WTC11 (cell line): Measurements from ENCODE around the gene ZFP3. TPM values are rescaled to one million over a fixed set of nuclear protein-coding genes. Genes with fewer than 3 reads are reported as not detected.

Experiments
- ATAC-seq: fragments of 200-7000 bp; cut with Tn5 transposase; 2 replicates; pipeline ENCODE4 v1.10.0; 2021; ENCODE audit warnings: mild to moderate bottlenecking, moderate library complexity
- CTCF ChIA-PET: fragments of 300-600 bp; sonication (Branson Sonifier 250); formaldehyde crosslinking; loops from one replicate; lab custom pipeline; 2021; ENCODE audit warnings: antibody characterized with exemption; lab: Charles Lee
- POLR2A ChIA-PET: fragments of 350-600 bp; sonication (Branson Sonifier 250); formaldehyde crosslinking; loops from one replicate; lab custom pipeline; 2021; ENCODE audit warnings: antibody characterized with exemption; lab: Charles Lee
- DNase-seq: peaks from one replicate; pipeline ENCODE4 v3.0.0; 2021; ENCODE audit warnings: low spot score
- H3K27ac Mint-ChIP-seq: 2 replicates; pipeline ENCODE4 v1.8.0; 2021; ENCODE audit warnings: mixed read lengths
- H3K27me3 Mint-ChIP-seq: 2 replicates; pipeline ENCODE4 v1.8.0; 2021; ENCODE audit warnings: low read depth, mild to moderate bottlenecking, moderate library complexity, mixed read lengths
- H3K36me3 Mint-ChIP-seq: 2 replicates; pipeline ENCODE4 v1.8.0; 2021; ENCODE audit warnings: mixed read lengths
- H3K4me1 Mint-ChIP-seq: 2 replicates; pipeline ENCODE4 v1.8.0; 2022; ENCODE audit warnings: mixed read lengths
- H3K4me3 Mint-ChIP-seq: 2 replicates; pipeline ENCODE4 v1.8.0; 2021; ENCODE audit warnings: mild to moderate bottlenecking, moderate library complexity, mixed read lengths
- H3K9me3 Mint-ChIP-seq: 2 replicates; pipeline ENCODE4 v1.8.0; 2021; ENCODE audit warnings: mixed read lengths
- ARID4B ChIP-seq: sonication (generic); formaldehyde crosslinking; IDR thresholded peaks from 2 replicates; pipeline ENCODE4 v1.8.0; 2023; ENCODE audit warnings: missing genetic modification reagents, mild to moderate bottlenecking, borderline replicate concordance
- CBFB ChIP-seq: sonication (generic); formaldehyde crosslinking; IDR thresholded peaks from 2 replicates; pipeline ENCODE4 v1.8.1; 2022; ENCODE audit warnings: mild to moderate bottlenecking, low read depth, missing genetic modification reagents
- CDX4 ChIP-seq: fragments of 250-450 bp; sonication (Bioruptor Pico); IDR thresholded peaks from 2 replicates; pipeline ENCODE4 v1.9.0; 2021; ENCODE audit warnings: moderate library complexity, mild to moderate bottlenecking, inconsistent platforms, borderline replicate concordance
- EMX1 ChIP-seq: fragments of 250-450 bp; sonication (Bioruptor Pico); IDR thresholded peaks from 2 replicates; pipeline ENCODE4 v1.8.0; 2021; ENCODE audit warnings: mild to moderate bottlenecking
- ESRRA ChIP-seq: sonication (generic); formaldehyde crosslinking; IDR thresholded peaks from 2 replicates; pipeline ENCODE4 v1.8.1; 2022; ENCODE audit warnings: mild to moderate bottlenecking, missing genetic modification reagents, borderline replicate concordance
- MAX ChIP-seq: sonication (generic); formaldehyde crosslinking; IDR thresholded peaks from 2 replicates; pipeline ENCODE4 v1.8.0; 2022; ENCODE audit warnings: mild to moderate bottlenecking, missing genetic modification reagents
- MYBL2 ChIP-seq: sonication (generic); formaldehyde crosslinking; IDR thresholded peaks from 2 replicates; pipeline ENCODE4 v1.8.1; 2023; ENCODE audit warnings: mild to moderate bottlenecking, moderate library complexity, missing genetic modification reagents
- NFE2L1 ChIP-seq: sonication (generic); formaldehyde crosslinking; IDR thresholded peaks from 2 replicates; pipeline ENCODE4 v1.8.1; 2023; ENCODE audit warnings: missing genetic modification reagents
- NFYB ChIP-seq: sonication (generic); formaldehyde crosslinking; conservative IDR thresholded peaks from 2 replicates; pipeline ENCODE4 v1.8.0; 2022; ENCODE audit warnings: low read depth, missing genetic modification reagents
- NR2C2 ChIP-seq: sonication (generic); formaldehyde crosslinking; IDR thresholded peaks from 2 replicates; pipeline ENCODE4 v1.8.0; 2022; ENCODE audit warnings: mild to moderate bottlenecking, missing genetic modification reagents
- OVOL2 ChIP-seq: fragments of 250-450 bp; sonication (Bioruptor Pico); IDR thresholded peaks from 2 replicates; pipeline ENCODE4 v1.9.0; 2021; ENCODE audit warnings: mild to moderate bottlenecking, borderline replicate concordance
- PRDM15 ChIP-seq: sonication (generic); formaldehyde crosslinking; IDR thresholded peaks from 2 replicates; pipeline ENCODE4 v1.8.0; 2022; ENCODE audit warnings: missing genetic modification reagents
- PRRX2 ChIP-seq: fragments of 250-450 bp; sonication (Bioruptor Pico); IDR thresholded peaks from 2 replicates; pipeline ENCODE4 v1.8.0; 2021; ENCODE audit warnings: mild to moderate bottlenecking
- SMAD3 ChIP-seq: sonication (generic); formaldehyde crosslinking; IDR thresholded peaks from 2 replicates; pipeline ENCODE4 v1.8.0; 2022; ENCODE audit warnings: missing genetic modification reagents, mild to moderate bottlenecking, borderline replicate concordance
- SMAD4 ChIP-seq: sonication (generic); formaldehyde crosslinking; IDR thresholded peaks from 2 replicates; pipeline ENCODE4 v1.8.0; 2022; ENCODE audit warnings: mild to moderate bottlenecking, missing genetic modification reagents
- ZBTB43 ChIP-seq: sonication (generic); formaldehyde crosslinking; IDR thresholded peaks from 2 replicates; pipeline ENCODE4 v1.8.1; 2023; ENCODE audit warnings: mild to moderate bottlenecking, missing genetic modification reagents
- ZNF121 ChIP-seq: sonication (generic); formaldehyde crosslinking; IDR thresholded peaks from 2 replicates; pipeline ENCODE4 v1.8.0; 2023; ENCODE audit warnings: missing genetic modification reagents
- ZNF232 ChIP-seq: sonication (generic); formaldehyde crosslinking; IDR thresholded peaks from 2 replicates; pipeline ENCODE4 v1.8.0; 2022; ENCODE audit warnings: mild to moderate bottlenecking, missing genetic modification reagents
- ZNF263 ChIP-seq: sonication (generic); formaldehyde crosslinking; IDR thresholded peaks from 2 replicates; pipeline ENCODE4 v1.8.1; 2022; ENCODE audit warnings: low read depth, mild to moderate bottlenecking, moderate library complexity, missing genetic modification reagents
- ZNF317 ChIP-seq: sonication (generic); formaldehyde crosslinking; IDR thresholded peaks from 2 replicates; pipeline ENCODE4 v1.8.1; 2023; ENCODE audit warnings: low read depth, mild to moderate bottlenecking, moderate library complexity, missing genetic modification reagents, borderline replicate concordance
- ZNF425 ChIP-seq: fragments of 250-450 bp; sonication (Bioruptor Pico); conservative IDR thresholded peaks from 2 replicates; pipeline ENCODE4 v1.9.0; 2021; ENCODE audit warnings: mild to moderate bottlenecking
- total RNA-seq: library from RNA; stranded (reverse); gene quantifications from 3 replicates; pipeline ENCODE4 v1.2.3, GENCODE V29; 2021

Gene ZFP3
- total RNA-seq, 1 experiment from 2014 or later: 0.66 TPM

- TF ChIP-seq PRDM15 (CRISPR knock-in tag) (no peak), ESRRA (CRISPR knock-in tag) (no peak), CBFB (CRISPR knock-in tag) (no peak)
Observed at GRCh38 chr17:5049314-5049841, 28.9 kb upstream of the ZFP3 start (continued).

- Mint-ChIP-seq H3K27ac (no peak overlapping the region), H3K9me3 (peaks cover 4% of the 10 kb centered on the region; the same call in 1 of the 2 replicates), H3K27me3 (peaks cover 3% of the 10 kb centered on the region; the same call in 1 of the 2 replicates), H3K4me1 (no peaks in the 10 kb centered on the region), H3K4me3 (no peak overlapping the region), H3K36me3 (peaks cover 3% of the 10 kb centered on the region; the same call in 1 of the 2 replicates)
- CTCF ChIA-PET: interaction anchor here (1.4 to 1.9 kb wide), 2 partner anchors 12 to 63 kb away, joined by 3 to 6 read pairs; partner anchors contain the start of gene CAMTA2
- TF ChIP-seq ZNF263 (CRISPR knock-in tag) (no peak), NFE2L1 (no peak), CDX4 (CRISPR knock-in tag) (no peak), ZNF317 (no peak), MYBL2 (no peak), ZNF232 (CRISPR knock-in tag) (no peak), ZBTB43 (CRISPR knock-in tag) (no peak), ZNF425 (CRISPR knock-in tag) (no peak)
- no peak for DNase-seq
- POLR2A ChIA-PET: no interaction called here
- ATAC-seq: no peak
Observed at GRCh38 chr17:5050278-5050677, 28.0 kb upstream of the ZFP3 start.

GRCh38 chr17:5055543-5055942 lies 22.7 kb upstream of the ZFP3 start:
- CTCF ChIA-PET: interaction anchor here (0.6 to 1.1 kb wide), 2 partner anchors 69 to 354 kb away, joined by 6 read pairs; partner anchors contain the start of gene CAMTA2
- POLR2A ChIA-PET: interaction anchor here (0.6 to 1.0 kb wide), 2 partner anchors 249 to 659 kb away, joined by 3 read pairs; partner anchors contain the start of gene PLD2
- Mint-ChIP-seq H3K27me3 (peaks cover 12% of the 10 kb centered on the region), H3K36me3 (peaks cover 3% of the 10 kb centered on the region; the same call in 1 of the 2 replicates), H3K4me3 (no peak overlapping the region), H3K4me1 (no peaks in the 10 kb centered on the region), H3K9me3 (peaks cover 4% of the 10 kb centered on the region; the same call in 1 of the 2 replicates), H3K27ac (no peak overlapping the region)
- DNase-seq (no peak), ATAC-seq (peak; percentile 81)
- TF ChIP-seq SMAD4: no peak
- TF ChIP-seq ARID4B (CRISPR knock-in tag): no peak
- no peak for TF ChIP-seq ZNF232 (CRISPR knock-in tag)
- no peak for TF ChIP-seq OVOL2 (CRISPR knock-in tag)
- TF ChIP-seq MAX (CRISPR knock-in tag): no peak
- no peak for TF ChIP-seq ZNF121 (CRISPR knock-in tag)
- no peak for TF ChIP-seq NFYB
- no peak for TF ChIP-seq NR2C2 (CRISPR knock-in tag)
- no peak for TF ChIP-seq PRRX2 (CRISPR knock-in tag)
- no peak for TF ChIP-seq SMAD3 (CRISPR knock-in tag)
- no peak for TF ChIP-seq EMX1
